HG03039 (cell line): ENCODE measurements around the gene GSDMA.
"Not testable (repeated sequence)": the region's sequence is repeated elsewhere in the genome, so short reads cannot be mapped to it uniquely, and the experiment has no call there.

Experiments
- ATAC-seq: cut with Tn5 transposase; IDR thresholded peaks from one replicate; pipeline ENCODE4 v1.9.1; 2021; ENCODE audit warnings: mild to moderate bottlenecking, moderate library complexity; ENCODE audit not compliant: unreplicated experiment

The GSDMA gene

GRCh38 chr17:39928858-39929645 is 33.8 kb upstream of the GSDMA start:
- ATAC-seq, result no peak

GRCh38 chr17:39929646-39930407 is 33.0 kb upstream of the GSDMA start:
- no peak for ATAC-seq

- ATAC-seq, result no peak
Observed at GRCh38 chr17:39933912-39934311, 28.9 kb upstream of the GSDMA start.

GRCh38 chr17:39934324-39934723 is 28.5 kb upstream of the GSDMA start:
- ATAC-seq, result no peak

GRCh38 chr17:39935909-39936308 is 26.9 kb upstream of the GSDMA start:
- no peak for ATAC-seq

GRCh38 chr17:39937447-39937846 is 25.4 kb upstream of the GSDMA start:
- ATAC-seq, result no peak

- ATAC-seq, result no peak
Observed at GRCh38 chr17:39938140-39938869, 24.5 kb upstream of the GSDMA start.

GRCh38 chr17:39939106-39939505 is 23.7 kb upstream of the GSDMA start:
- no peak for ATAC-seq

GRCh38 chr17:39939588-39940419 is 23.0 kb upstream of the GSDMA start:
- no peak for ATAC-seq

GRCh38 chr17:39943702-39944392 is 19.0 kb upstream of the GSDMA start:
- no peak for ATAC-seq

GRCh38 chr17:39944393-39944711 is 18.5 kb upstream of the GSDMA start:
- no peak for ATAC-seq

GRCh38 chr17:39946551-39947330 is 16.1 kb upstream of the GSDMA start:
- ATAC-seq, result no peak

GRCh38 chr17:39948489-39948828 is 14.3 kb upstream of the GSDMA start:
- ATAC-seq, result not testable (repeated sequence)

GRCh38 chr17:39949028-39949427 is 13.8 kb upstream of the GSDMA start:
- no peak for ATAC-seq

- ATAC-seq, result no peak
Observed at GRCh38 chr17:39950871-39951348, 11.9 kb upstream of the GSDMA start.

- ATAC-seq, result no peak
Observed at GRCh38 chr17:39951924-39952679, 10.7 kb upstream of the GSDMA start.

GRCh38 chr17:39952680-39953470 is 9.9 kb upstream of the GSDMA start:
- peak; percentile 62 for ATAC-seq

- no peak for ATAC-seq
Observed at GRCh38 chr17:39953471-39953888, 9.3 kb upstream of the GSDMA start.
